Sigmoid colon (tissue), 7 donors: ENCODE results near the gene UQCC2. TPM values are rescaled to one million over a fixed set of nuclear protein-coding genes. Genes with fewer than 3 reads are reported as not detected.

Source experiments
- DNase-seq: peaks from one replicate; pipeline ENCODE4 v3.0.0-alpha.2; 2019
- H3K27ac ChIP-seq, 4 donors: fragments of 200-600 bp; sonication (generic); one replicate each; pipeline ENCODE4 v1.5.1; 2016 to 2019; ENCODE audit warnings: mild to moderate bottlenecking in 1 of 4
- H3K27me3 ChIP-seq, 3 donors: fragments of 200-600 bp; sonication (generic); one replicate each; pipeline ENCODE4 v1.5.1; 2019; ENCODE audit warnings: mild to moderate bottlenecking in 1 of 3
- H3K36me3 ChIP-seq, 4 donors: fragments of 200-600 bp; sonication (generic); one replicate each; pipeline ENCODE4 v1.5.1; 2016 to 2019
- H3K4me1 ChIP-seq, 4 donors: fragments of 200-600 bp; sonication (generic); one replicate each; pipeline ENCODE4 v1.5.1; 2017 to 2019
- H3K4me3 ChIP-seq, 4 donors: fragments of 200-600 bp; sonication (generic); one replicate each; pipeline ENCODE4 v1.5.1; 2017 to 2019; ENCODE audit warnings: mild to moderate bottlenecking in 2 of 4, moderate library complexity in 1 of 4
- H3K9me3 ChIP-seq, 4 donors: fragments of 200-600 bp in 3 of 4; sonication (generic) in 3 of 4; one replicate each; pipeline versions ENCODE4 v1.5.1 to v1.6.1; 2013 to 2019
- EP300 ChIP-seq, 4 donors: sonication (generic); formaldehyde crosslinking; IDR thresholded peaks; one replicate each; pipeline ENCODE4 v1.6.1; 2017; ENCODE audit warnings: antibody characterized with exemption in 4 of 4
- POLR2A ChIP-seq, 2 donors: fragments of 450-650 bp; IDR thresholded peaks; one replicate each; pipeline ENCODE4 v1.6.1; 2016; ENCODE audit warnings: antibody characterized with exemption in 2 of 2, mild to moderate bottlenecking in 2 of 2, moderate library complexity in 2 of 2
- POLR2AphosphoS5 ChIP-seq, 4 donors: sonication (generic); formaldehyde crosslinking; IDR thresholded peaks; one replicate each; pipeline ENCODE4 v1.6.1; 2017; ENCODE audit warnings: antibody characterized with exemption in 4 of 4
- WGBS, 2 donors: extraction: QIAGEN DNeasy Blood & Tissue Kit; methylation state at CpG; one replicate each; pipeline ENCODE4 v1.1.7; 2013; 5-methylcytosine and 5-hydroxymethylcytosine counted together
- intact Hi-C: fragments of 100-400 bp; cut with DNase I; formaldehyde crosslinking; loops from one replicate; pipeline ENCODE4 v1.15.1; 2023
- polyA plus RNA-seq, 3 donors: library from polyadenylated mRNA; stranded (reverse); fragments of 200-250 nt; gene quantifications; one replicate each; pipeline ENCODE4 v1.2.3, GENCODE V29; 2013
- total RNA-seq, 4 donors: library from RNA; depleted of rRNA; stranded (reverse); fragments of >200 nt; gene quantifications; one replicate each; pipeline ENCODE4 v1.1.0, GENCODE V29; 2016
- TF ChIP-seq, protein P1 (sequence below), 4 experiments: fragments of 450-650 bp in 3 of 4; fragments of 200-600 bp in 1 of 4; IDR thresholded peaks; one replicate each; pipeline ENCODE4 v1.5.1; 2016 to 2019; ENCODE audit warnings: antibody characterized with exemption in 4 of 4, mild to moderate bottlenecking in 3 of 4, moderate library complexity in 2 of 4
- donor health status: healthy with polysubstance abuse.
- donor health status: Bipolar disorder and iron deficiency.
- donor health status: healthy.

Gene UQCC2
- total and polyA plus RNA-seq, 7 donors = 9.5 to 90.9 (median 34.9) TPM

DNA sequence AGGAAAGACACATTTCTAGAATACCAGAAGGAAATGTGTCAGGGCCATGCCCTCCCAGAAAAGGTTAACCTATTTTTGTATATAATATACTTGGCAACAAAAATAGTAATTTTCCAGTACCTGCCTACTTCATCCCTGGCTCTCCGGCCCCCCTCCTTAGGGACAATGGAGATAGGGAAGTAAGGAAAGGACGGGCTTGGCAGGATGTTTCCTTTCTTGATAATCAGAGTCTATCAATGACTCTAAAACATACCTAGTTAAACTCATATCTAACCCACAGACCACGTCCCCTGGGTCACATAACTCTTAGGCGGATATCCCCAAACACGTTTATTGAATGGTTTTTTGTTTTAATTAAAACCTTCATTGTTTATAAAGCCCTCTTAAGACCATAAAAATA lies 11.8 kb downstream of the UQCC2 start:
- peaks cover 0 to 54% (median 0%) of the 10 kb centered on the region in 4 donors for H3K36me3 ChIP-seq
- H3K4me3 ChIP-seq = no peak overlapping the region
- no peaks in the 10 kb centered on the region for H3K27me3 ChIP-seq
- no peaks in the 10 kb centered on the region for H3K9me3 ChIP-seq
- no peak for DNase-seq
- H3K4me1 ChIP-seq = peaks cover 0 to 32% (median 15%) of the 10 kb centered on the region in 4 donors
- intact Hi-C loops = loop anchor here (1.0 kb wide), 1 partner anchor 114 kb away; no protein-coding TSS in a partner anchor
- H3K27ac ChIP-seq = no peak overlapping the region
- TF ChIP-seq EP300 (IDR thresholded peaks at IDR 0.05) = no peak
- TF ChIP-seq, protein P1, sequence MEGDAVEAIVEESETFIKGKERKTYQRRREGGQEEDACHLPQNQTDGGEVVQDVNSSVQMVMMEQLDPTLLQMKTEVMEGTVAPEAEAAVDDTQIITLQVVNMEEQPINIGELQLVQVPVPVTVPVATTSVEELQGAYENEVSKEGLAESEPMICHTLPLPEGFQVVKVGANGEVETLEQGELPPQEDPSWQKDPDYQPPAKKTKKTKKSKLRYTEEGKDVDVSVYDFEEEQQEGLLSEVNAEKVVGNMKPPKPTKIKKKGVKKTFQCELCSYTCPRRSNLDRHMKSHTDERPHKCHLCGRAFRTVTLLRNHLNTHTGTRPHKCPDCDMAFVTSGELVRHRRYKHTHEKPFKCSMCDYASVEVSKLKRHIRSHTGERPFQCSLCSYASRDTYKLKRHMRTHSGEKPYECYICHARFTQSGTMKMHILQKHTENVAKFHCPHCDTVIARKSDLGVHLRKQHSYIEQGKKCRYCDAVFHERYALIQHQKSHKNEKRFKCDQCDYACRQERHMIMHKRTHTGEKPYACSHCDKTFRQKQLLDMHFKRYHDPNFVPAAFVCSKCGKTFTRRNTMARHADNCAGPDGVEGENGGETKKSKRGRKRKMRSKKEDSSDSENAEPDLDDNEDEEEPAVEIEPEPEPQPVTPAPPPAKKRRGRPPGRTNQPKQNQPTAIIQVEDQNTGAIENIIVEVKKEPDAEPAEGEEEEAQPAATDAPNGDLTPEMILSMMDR (IDR thresholded peaks at IDR 0.05) = no peak
- TF ChIP-seq POLR2AphosphoS5 (IDR thresholded peaks at IDR 0.05) = no peak
- TF ChIP-seq POLR2A (IDR thresholded peaks at IDR 0.05) = no peak
- 70 to 78% methylated on average over 5 of the region's 5 CpGs for WGBS, 2 donors

DNA sequence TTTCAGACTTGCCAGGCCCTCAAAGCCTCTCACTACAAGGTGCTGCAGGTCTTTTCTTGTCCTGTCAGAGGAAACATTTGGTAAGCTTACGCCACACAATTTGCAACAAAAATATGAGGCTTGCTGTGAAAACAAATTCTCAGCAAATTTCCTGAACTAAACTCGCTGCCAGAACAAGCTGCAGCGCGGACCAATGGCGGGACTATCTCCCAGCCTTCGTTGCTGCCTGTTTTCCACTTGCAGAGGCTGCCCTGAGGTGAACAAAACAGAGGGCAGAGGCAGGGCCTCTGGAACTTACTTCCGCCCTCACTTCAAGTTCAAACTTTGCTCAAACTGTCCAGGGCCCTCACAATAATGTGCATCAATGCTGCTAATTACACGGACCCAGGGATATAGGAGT lies 12.4 kb downstream of the UQCC2 start:
- intact Hi-C loops = no loop called here

DNA sequence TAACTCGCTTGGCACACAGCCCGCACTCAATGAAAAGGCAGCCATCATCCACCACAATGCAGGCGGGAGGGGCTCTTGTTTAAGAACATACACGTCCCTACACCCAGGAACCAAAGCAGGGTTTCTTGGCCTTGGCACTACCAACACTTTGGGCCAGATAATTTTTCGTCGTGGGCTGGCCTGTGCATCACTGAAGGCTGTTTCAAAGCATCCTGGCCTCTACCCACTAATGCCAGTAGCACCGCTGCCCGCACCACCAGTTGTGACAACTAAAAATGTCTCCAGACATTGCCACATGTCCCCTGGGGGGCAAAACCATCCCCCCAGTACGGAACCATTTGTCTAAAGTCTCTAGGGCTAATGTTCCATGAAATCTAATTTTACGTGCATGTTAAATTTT lies 13.0 kb downstream of the UQCC2 start:
- Histone ChIP-seq H3K36me3 (peaks cover 0 to 59% (median 0%) of the 10 kb centered on the region in 4 donors), H3K4me3 (no peak overlapping the region), H3K27me3 (no peaks in the 10 kb centered on the region), H3K4me1 (peaks cover 0 to 37% (median 15%) of the 10 kb centered on the region in 4 donors), H3K27ac (no peak overlapping the region), H3K9me3 (no peaks in the 10 kb centered on the region)
- 77 to 86% methylated on average over 10 of the region's 10 CpGs for WGBS, 2 donors
- TF ChIP-seq EP300 (IDR thresholded peaks at IDR 0.05) (no peak), POLR2A (IDR thresholded peaks at IDR 0.05) (no peak), POLR2AphosphoS5 (IDR thresholded peaks at IDR 0.05) (no peak)
- TF ChIP-seq, protein P1 (IDR thresholded peaks at IDR 0.05) = no peak
- intact Hi-C loops = no loop called here
- no peak for DNase-seq

More for the DNA sequence above, 12.4 kb downstream of the UQCC2 start:
- WGBS, 2 donors = 77 to 87% methylated on average over 8 of the region's 8 CpGs
- TF ChIP-seq POLR2AphosphoS5 (IDR thresholded peaks at IDR 0.05) (no peak), EP300 (IDR thresholded peaks at IDR 0.05) (no peak), POLR2A (IDR thresholded peaks at IDR 0.05) (no peak)
- TF ChIP-seq, protein P1 (IDR thresholded peaks at IDR 0.05) = no peak
- Histone ChIP-seq H3K27ac (no peak overlapping the region), H3K4me3 (no peak overlapping the region), H3K9me3 (no peaks in the 10 kb centered on the region), H3K27me3 (no peaks in the 10 kb centered on the region), H3K36me3 (peaks cover 0 to 54% (median 0%) of the 10 kb centered on the region in 4 donors), H3K4me1 (peaks cover 0 to 32% (median 15%) of the 10 kb centered on the region in 4 donors)
- DNase-seq = no peak

DNA sequence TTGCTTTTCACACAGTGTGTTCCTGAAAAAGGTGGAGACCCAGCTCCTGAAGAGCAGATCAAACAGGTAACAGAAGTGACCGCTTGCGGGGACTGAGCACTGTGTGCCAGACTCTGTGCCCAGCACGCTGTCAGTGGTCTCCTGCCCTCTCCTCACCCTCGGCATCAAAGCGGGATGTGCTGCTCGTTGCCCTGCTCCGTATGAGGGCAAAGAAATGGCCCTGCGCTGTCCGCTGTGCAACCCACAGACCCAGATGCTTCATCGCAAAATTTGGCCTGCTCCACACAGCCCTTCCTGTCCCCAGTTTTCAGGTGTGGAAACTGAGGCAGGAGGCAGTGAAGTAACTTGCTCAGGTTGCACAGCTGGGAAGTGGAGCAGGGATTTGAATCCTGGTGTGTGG lies 13.7 kb downstream of the UQCC2 start:
- H3K4me3 ChIP-seq = no peak overlapping the region
- no peak for DNase-seq
- no peaks in the 10 kb centered on the region for H3K9me3 ChIP-seq
- H3K36me3 ChIP-seq = peaks cover 0 to 61% (median 0%) of the 10 kb centered on the region in 4 donors
- peaks cover 0 to 44% (median 15%) of the 10 kb centered on the region in 4 donors for H3K4me1 ChIP-seq
- H3K27me3 ChIP-seq = no peaks in the 10 kb centered on the region
- H3K27ac ChIP-seq = no peak overlapping the region
- TF ChIP-seq EP300 (IDR thresholded peaks at IDR 0.05) (no peak), POLR2A (IDR thresholded peaks at IDR 0.05) (no peak), POLR2AphosphoS5 (IDR thresholded peaks at IDR 0.05) (no peak)
- TF ChIP-seq, protein P1 (IDR thresholded peaks at IDR 0.05) = no peak
- intact Hi-C loops = no loop called here
- 95 to 96% methylated on average over 10 of the region's 10 CpGs for WGBS, 2 donors
